ENCODE measurements around the gene HELZ. TPM values are rescaled to one million over a fixed set of nuclear protein-coding genes. Genes with fewer than 3 reads are reported as not detected.
"Not testable (repeated sequence)": the region's sequence is repeated elsewhere in the genome, so short reads cannot be mapped to it uniquely, and the experiment has no call there.

HELZ gene
- polyA plus RNA-seq (ENCODE audit: insufficient read length in 10 of 10), result 10 to 100 TPM; 15.4 to 28.5 (median 21.4) TPM
- long read RNA-seq, donor 1, partial matches to known transcripts, result 0 of 1 reads
- long read RNA-seq, donor 1, other reads (novel, unspliced or antisense), result 0 of 1 reads
- long read RNA-seq, donor 2, result 0 reads
- long read RNA-seq, donor 3, result 0 reads
- long read RNA-seq, donor 4, result 0 reads
- long read RNA-seq, donor 5, partial matches to known transcripts, result 8 of 8 reads
- long read RNA-seq, donor 5, other reads (novel, unspliced or antisense), result 0 of 8 reads
- long read RNA-seq, donor 6, result 0 reads
- long read RNA-seq, donor 7, result 0 reads
- long read RNA-seq, donor 8, result 0 reads
- long read RNA-seq, donor 9, partial matches to known transcripts, result 0 of 1 reads
- long read RNA-seq, donor 9, other reads (novel, unspliced or antisense), result 0 of 1 reads

- DNase-seq, result peak; percentile 84 to 94 (median 85)
Measured at GRCh38 chr17:67245073-67245693, at the start of gene HELZ. TSS of gene HELZ (minus strand) at chr17:67245196. CDS start at chr17:67218804, 26,392 bp downstream.

- peak in 2 of 3 donors; percentile 46 to 76 for DNase-seq
Measured at GRCh38 chr17:67293251-67294203, 48.5 kb upstream of the HELZ start.

- peak; percentile 58 to 89 (median 76) for DNase-seq
Measured at GRCh38 chr17:67290711-67291291, 45.8 kb upstream of the HELZ start.

- DNase-seq, result no peak
Measured at GRCh38 chr17:67290244-67290643, 45.2 kb upstream of the HELZ start.

- DNase-seq, result peak; percentile 68 to 96 (median 89)
Measured at GRCh38 chr17:67289181-67289876, 44.3 kb upstream of the HELZ start.

- not testable (repeated sequence) for DNase-seq
Measured at GRCh38 chr17:67286826-67287225, 41.8 kb upstream of the HELZ start.

- DNase-seq, result no peak
Measured at GRCh38 chr17:67285360-67285759, 40.4 kb upstream of the HELZ start.

GRCh38 chr17:67283731-67284516 is 38.9 kb upstream of the HELZ start:
- DNase-seq, result no peak

GRCh38 chr17:67281743-67282142 is 36.7 kb upstream of the HELZ start:
- no peak for DNase-seq

- DNase-seq, result peak in 1 of 3 donors; percentile 39
Measured at GRCh38 chr17:67281053-67281452, 36.1 kb upstream of the HELZ start.

GRCh38 chr17:67280279-67280678 is 35.3 kb upstream of the HELZ start:
- DNase-seq, result peak; percentile 71 to 83 (median 71)

- DNase-seq, result no peak
Measured at GRCh38 chr17:67279115-67279514, 34.1 kb upstream of the HELZ start.

GRCh38 chr17:67278363-67278762 is 33.4 kb upstream of the HELZ start:
- DNase-seq, result no peak

GRCh38 chr17:67276075-67276474 is 31.1 kb upstream of the HELZ start:
- no peak for DNase-seq

- DNase-seq, result no peak
Measured at GRCh38 chr17:67274466-67274865, 29.5 kb upstream of the HELZ start.

- DNase-seq, result no peak
Measured at GRCh38 chr17:67273900-67274299, 28.9 kb upstream of the HELZ start.

- no peak for DNase-seq
Measured at GRCh38 chr17:67272312-67273047, 27.5 kb upstream of the HELZ start.

- not testable (repeated sequence) for DNase-seq
Measured at GRCh38 chr17:67271187-67271586, 26.2 kb upstream of the HELZ start.

- DNase-seq, result no peak
Measured at GRCh38 chr17:67270416-67270815, 25.4 kb upstream of the HELZ start.
